OCI-LY3 (cell line): Measurements from ENCODE around the gene LCNL1.

Experiments used
- H2AFZ ChIP-seq: fragments of 200-600, 300-600 bp; shearing (Covaris generic); 2 replicates; pipeline ENCODE4 v1.6.0; 2014; ENCODE audit warnings: antibody characterized with exemption, low read depth, low read length
- H3K27ac ChIP-seq: fragments of 200-600, 300-600 bp; sonication (generic); 2 replicates; pipeline ENCODE4 v1.5.1; 2014; ENCODE audit warnings: mild to moderate bottlenecking, low read length, moderate library complexity, mixed read lengths
- H3K27me3 ChIP-seq: fragments of 200-600, 300-600 bp; sonication (generic); 2 replicates; pipeline ENCODE4 v1.6.1; 2014; ENCODE audit warnings: low read depth, low read length, mixed read lengths
- H3K36me3 ChIP-seq: fragments of 200-600, 300-600 bp; sonication (generic); replicated peaks from 2 replicates; pipeline ENCODE3; 2014; ENCODE audit warnings: low read depth, low read length, mixed read lengths
- H3K4me1 ChIP-seq: fragments of 300-600, 200-600 bp; sonication (generic); 2 replicates; pipeline ENCODE4 v1.6.1; 2014; ENCODE audit warnings: low read length, mixed read lengths
- H3K4me2 ChIP-seq: fragments of 200-600, 300-600 bp; sonication (generic); 2 replicates; pipeline ENCODE4 v1.6.1; 2014; ENCODE audit warnings: low read length, mixed read lengths
- H3K4me3 ChIP-seq: fragments of 300-600, 200-600 bp; sonication (generic); 2 replicates; pipeline ENCODE4 v1.5.1; 2014; ENCODE audit warnings: antibody characterized with exemption, mild to moderate bottlenecking, low read length, moderate library complexity
- H3K79me2 ChIP-seq: fragments of 300-600, 200-600 bp; shearing (Covaris generic); 2 replicates; pipeline ENCODE4 v1.6.1; 2014; ENCODE audit warnings: mild to moderate bottlenecking, low read length, mixed read lengths
- H3K9ac ChIP-seq: fragments of 300-600, 200-600 bp; shearing (Covaris generic); 2 replicates; pipeline ENCODE4 v1.6.0; 2014; ENCODE audit warnings: mild to moderate bottlenecking, low read length, moderate library complexity
- H3K9me3 ChIP-seq: fragments of 200-600, 300-600 bp; shearing (Covaris generic); 2 replicates; pipeline ENCODE4 v1.6.1; 2014; ENCODE audit warnings: low read length, mixed read lengths; ENCODE audit not compliant: insufficient read depth
- H4K20me1 ChIP-seq: fragments of 200-600, 300-600 bp; sonication (generic); 2 replicates; pipeline ENCODE4 v1.6.1; 2016; ENCODE audit warnings: low read length, mixed read lengths; ENCODE audit not compliant: insufficient read depth
- EZH2phosphoT487 ChIP-seq: fragments of 200-600 bp; shearing (Covaris generic); IDR thresholded peaks from 2 replicates; pipeline ENCODE4 v1.6.1; 2018; ENCODE audit warnings: antibody characterized with exemption, mixed run types, low read depth
- TF ChIP-seq, protein P1 (sequence below): fragments of 200-600, 300-600 bp; sonication (generic); IDR thresholded peaks from 2 replicates; pipeline ENCODE4 v1.5.1; 2014; ENCODE audit warnings: antibody characterized with exemption, low read length, low read depth

LCNL1 gene

DNA sequence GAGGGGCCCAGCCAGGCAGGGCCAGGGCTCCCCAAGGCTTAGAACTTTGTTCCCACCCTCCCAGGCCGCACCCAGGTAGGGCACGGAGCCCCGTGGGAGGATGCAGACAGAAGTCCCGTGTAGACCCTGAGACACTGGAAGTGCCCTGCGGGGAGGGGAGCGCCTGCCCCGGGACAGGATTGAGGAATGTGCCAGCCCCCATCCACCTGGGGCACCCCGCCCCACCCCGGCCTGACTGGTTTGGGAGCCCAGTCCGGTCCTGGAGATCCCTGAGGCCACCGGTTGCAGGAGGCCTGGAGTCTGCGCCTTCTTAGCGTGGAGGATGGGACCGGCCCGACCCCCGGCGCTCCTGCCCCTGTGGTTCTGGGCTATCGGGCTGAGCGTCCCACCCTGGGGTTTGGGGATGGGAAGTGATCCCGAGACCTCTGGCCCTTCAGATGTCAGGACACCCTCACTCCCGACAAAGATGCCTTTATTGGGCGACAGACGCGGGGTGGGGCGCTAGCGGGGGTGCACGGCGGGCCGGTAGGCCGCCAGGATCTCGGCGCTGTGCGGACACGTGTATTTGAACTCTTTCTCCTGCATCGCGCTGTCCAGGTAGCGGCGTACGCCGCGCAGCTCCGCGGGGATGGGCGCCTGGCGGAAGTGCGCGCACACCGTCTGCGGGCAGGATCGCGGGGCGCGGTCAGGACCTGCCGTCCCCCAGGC, 11.5 kb downstream of the LCNL1 start:
- Histone ChIP-seq H3K36me3 (peaks cover 7% of the 10 kb centered on the region), H4K20me1 (no peaks in the 10 kb centered on the region; the same call in 1 of the 2 replicates), H3K9ac (no peak overlapping the region), H2AFZ (no peak overlapping the region), H3K79me2 (peaks cover 8% of the 10 kb centered on the region; the same call in 1 of the 2 replicates), H3K27ac (no peak overlapping the region), H3K4me3 (no peak overlapping the region), H3K4me1 (peaks cover 30% of the 10 kb centered on the region), H3K9me3 (no peaks in the 10 kb centered on the region), H3K27me3 (peaks cover 29% of the 10 kb centered on the region), H3K4me2 (no peak overlapping the region)
- TF ChIP-seq, protein P1, sequence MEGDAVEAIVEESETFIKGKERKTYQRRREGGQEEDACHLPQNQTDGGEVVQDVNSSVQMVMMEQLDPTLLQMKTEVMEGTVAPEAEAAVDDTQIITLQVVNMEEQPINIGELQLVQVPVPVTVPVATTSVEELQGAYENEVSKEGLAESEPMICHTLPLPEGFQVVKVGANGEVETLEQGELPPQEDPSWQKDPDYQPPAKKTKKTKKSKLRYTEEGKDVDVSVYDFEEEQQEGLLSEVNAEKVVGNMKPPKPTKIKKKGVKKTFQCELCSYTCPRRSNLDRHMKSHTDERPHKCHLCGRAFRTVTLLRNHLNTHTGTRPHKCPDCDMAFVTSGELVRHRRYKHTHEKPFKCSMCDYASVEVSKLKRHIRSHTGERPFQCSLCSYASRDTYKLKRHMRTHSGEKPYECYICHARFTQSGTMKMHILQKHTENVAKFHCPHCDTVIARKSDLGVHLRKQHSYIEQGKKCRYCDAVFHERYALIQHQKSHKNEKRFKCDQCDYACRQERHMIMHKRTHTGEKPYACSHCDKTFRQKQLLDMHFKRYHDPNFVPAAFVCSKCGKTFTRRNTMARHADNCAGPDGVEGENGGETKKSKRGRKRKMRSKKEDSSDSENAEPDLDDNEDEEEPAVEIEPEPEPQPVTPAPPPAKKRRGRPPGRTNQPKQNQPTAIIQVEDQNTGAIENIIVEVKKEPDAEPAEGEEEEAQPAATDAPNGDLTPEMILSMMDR = no peak
- no peak for TF ChIP-seq EZH2phosphoT487

- H3K4me3 ChIP-seq = no peak overlapping the region
- H3K4me2 ChIP-seq = no peak overlapping the region
- peaks cover 7% of the 10 kb centered on the region for H3K36me3 ChIP-seq
- no peaks in the 10 kb centered on the region for H3K9me3 ChIP-seq
- TF ChIP-seq, protein P1 = no peak
- TF ChIP-seq EZH2phosphoT487 = no peak
- H4K20me1 ChIP-seq = no peaks in the 10 kb centered on the region; the same call in 1 of the 2 replicates
- H3K27ac ChIP-seq = no peak overlapping the region
- H3K27me3 ChIP-seq = peaks cover 31% of the 10 kb centered on the region
- peaks cover 8% of the 10 kb centered on the region; the same call in 1 of the 2 replicates for H3K79me2 ChIP-seq
- H2AFZ ChIP-seq = no peak overlapping the region
- H3K4me1 ChIP-seq = peaks cover 35% of the 10 kb centered on the region
- H3K9ac ChIP-seq = no peak overlapping the region
Observed at GRCh38 chr9:136994888-136995230, 12.1 kb downstream of the LCNL1 start.

- H3K27me3 ChIP-seq = peaks cover 31% of the 10 kb centered on the region
Observed at GRCh38 chr9:136995362-136995761, 12.6 kb downstream of the LCNL1 start.

GRCh38 chr9:136995772-136996311, 13.0 kb downstream of the LCNL1 start:
- H3K36me3 ChIP-seq = peaks cover 7% of the 10 kb centered on the region
- peaks cover 45% of the 10 kb centered on the region for H3K4me1 ChIP-seq
- peaks cover 31% of the 10 kb centered on the region for H3K27me3 ChIP-seq
- H3K4me2 ChIP-seq = no peak overlapping the region
- no peaks in the 10 kb centered on the region; the same call in 1 of the 2 replicates for H4K20me1 ChIP-seq
- no peak overlapping the region for H3K27ac ChIP-seq
- H3K9ac ChIP-seq = no peak overlapping the region
- H3K79me2 ChIP-seq = peaks cover 8% of the 10 kb centered on the region; the same call in 1 of the 2 replicates
- H2AFZ ChIP-seq = no peak overlapping the region
- no peak overlapping the region for H3K4me3 ChIP-seq
- no peak for TF ChIP-seq EZH2phosphoT487
- TF ChIP-seq, protein P1 = no peak
- H3K9me3 ChIP-seq = no peaks in the 10 kb centered on the region

More at GRCh38 chr9:136995362-136995761, 12.6 kb downstream of the LCNL1 start:
- no peak for TF ChIP-seq EZH2phosphoT487
- TF ChIP-seq, protein P1 = no peak
- Histone ChIP-seq H3K4me2 (no peak overlapping the region), H3K4me1 (peaks cover 40% of the 10 kb centered on the region), H3K79me2 (peaks cover 8% of the 10 kb centered on the region; the same call in 1 of the 2 replicates), H2AFZ (no peak overlapping the region), H4K20me1 (no peaks in the 10 kb centered on the region; the same call in 1 of the 2 replicates), H3K27ac (no peak overlapping the region), H3K9ac (no peak overlapping the region), H3K36me3 (peaks cover 7% of the 10 kb centered on the region), H3K9me3 (no peaks in the 10 kb centered on the region), H3K4me3 (no peak overlapping the region)
